ENCODE data around the gene TADA3. TPM values are rescaled to one million over a fixed set of nuclear protein-coding genes. Genes with fewer than 3 reads are reported as not detected.

Gene TADA3
- total and polyA plus RNA-seq, 2 of the 4 experiments (the other 2 are of a cell fraction): 68.0 to 83.0 TPM

DNA sequence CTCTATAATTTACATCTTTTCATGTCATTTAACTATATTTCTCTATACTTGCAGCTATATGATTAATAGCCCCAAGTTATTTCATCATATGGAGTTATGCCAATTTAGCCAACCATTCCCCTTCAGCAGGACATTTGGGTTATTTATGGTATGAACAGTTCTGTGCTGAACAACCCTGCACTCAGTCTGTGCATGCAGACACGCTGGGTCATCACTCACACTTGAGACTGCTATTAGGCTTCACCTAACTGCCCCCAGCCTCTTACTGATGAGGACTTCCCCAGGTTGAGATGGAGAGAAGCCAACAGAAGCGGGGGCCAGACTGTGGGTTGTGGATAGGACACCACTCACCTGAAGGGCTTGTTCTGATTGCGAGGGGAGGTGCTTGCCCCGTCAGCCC lies 7.3 kb downstream of the TADA3 start:
- Histone ChIP-seq H3K36me3 (ENCODE audit: control insufficient read depth, insufficient read depth, low read length) (peaks cover 50% of the 10 kb centered on the region), H4K91ac (ENCODE audit: insufficient read depth, low read depth, low read length) (no peak overlapping the region), H2AK9ac (replicated peaks; ENCODE audit: low read depth, low read length, poor library complexity) (no peak overlapping the region), H3K79me1 (ENCODE audit: low read depth in 1 of 2, low read length in 2 of 2) (peaks cover 7 to 10% of the 10 kb centered on the region in 2 experiments; a peak in 3 of 4 replicates), H2BK5ac (ENCODE audit: low read depth, low read length, poor library complexity, severe bottlenecking) (no peak overlapping the region), H3K4ac (ENCODE audit: low read depth, low read length) (no peak overlapping the region), H3K27ac (ENCODE audit: insufficient read depth, low read length) (no peak overlapping the region), H3K9me3 (ENCODE audit: control insufficient read depth, insufficient read depth, low read length) (no peaks in the 10 kb centered on the region), H2AFZ (replicated peaks; ENCODE audit: low read length, poor library complexity) (no peak overlapping the region), H3K23ac (ENCODE audit: low read depth, low read length) (no peak overlapping the region), H3K56ac (ENCODE audit: extremely low read depth, insufficient read depth, low read length) (no peak overlapping the region), H4K20me1 (ENCODE audit: insufficient read depth, low read length) (no peaks in the 10 kb centered on the region), H3K4me1 (ENCODE audit: control insufficient read depth, insufficient read depth, low read length) (no peaks in the 10 kb centered on the region), H3K4me2 (ENCODE audit: low read depth, low read length) (no peak overlapping the region), H2BK20ac (ENCODE audit: low read depth, low read length) (no peak overlapping the region), H3K14ac (replicated peaks; ENCODE audit: low read depth, low read length) (no peak overlapping the region), H2BK120ac (ENCODE audit: low read depth, low read length) (no peak overlapping the region), H3K9me1 (ENCODE audit: insufficient read depth, low read length) (0 out of 2 replicates have a peak, but pooled peaks cover 4% of the 10 kb centered on the region), H2BK15ac (ENCODE audit: low read depth, low read length) (no peak overlapping the region), H4K8ac (ENCODE audit: low read depth in 2 of 2, low read length in 2 of 2) (no peak overlapping the region), H3K4me3 (ENCODE audit: insufficient read depth, low read depth, low read length) (no peak overlapping the region), H4K5ac (ENCODE audit: low read depth, low read length) (no peak overlapping the region), H3K9ac (ENCODE audit: low read depth, low read length) (no peak overlapping the region), H3K18ac (ENCODE audit: low read depth, low read length) (no peak overlapping the region), H3K27me3 (ENCODE audit: control insufficient read depth, insufficient read depth, low read length) (no peaks in the 10 kb centered on the region), H2AK5ac (ENCODE audit: low read depth, low read length) (no peak overlapping the region)
- ChIA-PET CTCF (no interaction called here), POLR2A (ENCODE audit: unreplicated experiment) (no interaction called here)
- intact Hi-C loops (cut with micrococcal nuclease) (no loop called here), dilution Hi-C loops (cut with HindIII; ENCODE audit: low sequenced_read_pairs, unreplicated experiment) (no loop called here), in situ Hi-C loops (cut with MboI; ENCODE audit: low sequenced_read_pairs) (no loop called here)
- WGBS, 2 experiments (ENCODE audit: extremely low coverage in 2 of 2, insufficient read length in 1 of 2): no CpG with 5 or more reads among the region's 4 CpGs
- ATAC-seq (ENCODE audit: low read depth) (no peak), DNase-seq (no peak)
- TF ChIP-seq BHLHE40 (IDR thresholded peaks at IDR 0.05; ENCODE audit: low read depth, low read length): no peak
- TF ChIP-seq RFX5 (IDR thresholded peaks at IDR 0.05; ENCODE audit: low read depth, low read length): no peak
- TF ChIP-seq, protein P1, sequence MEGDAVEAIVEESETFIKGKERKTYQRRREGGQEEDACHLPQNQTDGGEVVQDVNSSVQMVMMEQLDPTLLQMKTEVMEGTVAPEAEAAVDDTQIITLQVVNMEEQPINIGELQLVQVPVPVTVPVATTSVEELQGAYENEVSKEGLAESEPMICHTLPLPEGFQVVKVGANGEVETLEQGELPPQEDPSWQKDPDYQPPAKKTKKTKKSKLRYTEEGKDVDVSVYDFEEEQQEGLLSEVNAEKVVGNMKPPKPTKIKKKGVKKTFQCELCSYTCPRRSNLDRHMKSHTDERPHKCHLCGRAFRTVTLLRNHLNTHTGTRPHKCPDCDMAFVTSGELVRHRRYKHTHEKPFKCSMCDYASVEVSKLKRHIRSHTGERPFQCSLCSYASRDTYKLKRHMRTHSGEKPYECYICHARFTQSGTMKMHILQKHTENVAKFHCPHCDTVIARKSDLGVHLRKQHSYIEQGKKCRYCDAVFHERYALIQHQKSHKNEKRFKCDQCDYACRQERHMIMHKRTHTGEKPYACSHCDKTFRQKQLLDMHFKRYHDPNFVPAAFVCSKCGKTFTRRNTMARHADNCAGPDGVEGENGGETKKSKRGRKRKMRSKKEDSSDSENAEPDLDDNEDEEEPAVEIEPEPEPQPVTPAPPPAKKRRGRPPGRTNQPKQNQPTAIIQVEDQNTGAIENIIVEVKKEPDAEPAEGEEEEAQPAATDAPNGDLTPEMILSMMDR (conservative IDR thresholded peaks at IDR 0.05; ENCODE audit: low read depth, low read length): no peak
- TF ChIP-seq CEBPB (IDR thresholded peaks at IDR 0.05; ENCODE audit: low read depth, low read length): 0 out of 2 replicates have a peak, but pooled peaks have one; percentile 3
- no peak for TF ChIP-seq POLR2A (IDR thresholded peaks at IDR 0.05; ENCODE audit: low read depth, low read length)
- BruUV-seq (replicated peaks): no TSS peak

Measured in IMR-90 (cell line).